GM23338 (cell line): Measurements from ENCODE around the gene DVL2. TPM values are rescaled to one million over a fixed set of nuclear protein-coding genes. Genes with fewer than 3 reads are reported as not detected.

ENCODE experiments used
- ATAC-seq: fragments of 200-7000 bp; cut with Tn5 transposase; 3 replicates; pipeline ENCODE4 v1.9.1; 2020
- DNase-seq: peaks from one replicate; pipeline ENCODE4 v3.0.0-alpha.2; 2015; ENCODE audit warnings: low spot score
- H2AFZ ChIP-seq: fragments of 200-600 bp; sonication (generic); 2 replicates; pipeline ENCODE4 v1.8.0; 2016; ENCODE audit warnings: antibody characterized with exemption, mild to moderate bottlenecking, moderate library complexity
- H3F3A ChIP-seq: fragments of 200-600 bp; sonication (generic); replicated peaks from 2 replicates; pipeline ENCODE4 v1.8.0; 2017; ENCODE audit warnings: antibody characterized with exemption, mixed run types, low read depth
- H3K27ac ChIP-seq: fragments of 200-600 bp; sonication (generic); 2 replicates; pipeline ENCODE4 v1.6.1; 2016; ENCODE audit warnings: low read depth
- H3K27me3 ChIP-seq: fragments of 200-600 bp; sonication (generic); 2 replicates; pipeline ENCODE4 v1.8.0; 2016; ENCODE audit warnings: mild to moderate bottlenecking, mixed run types, moderate library complexity; ENCODE audit not compliant: insufficient read depth
- H3K36me3 ChIP-seq: fragments of 200-600 bp; sonication (generic); 2 replicates; pipeline ENCODE4 v1.8.0; 2016; ENCODE audit warnings: mild to moderate bottlenecking; ENCODE audit not compliant: insufficient read depth
- H3K4me1 ChIP-seq: fragments of 200-600 bp; sonication (generic); 2 replicates; pipeline ENCODE4 v1.8.0; 2016; ENCODE audit warnings: mild to moderate bottlenecking, moderate library complexity; ENCODE audit not compliant: insufficient read depth
- H3K4me2 ChIP-seq: fragments of 200-600 bp; sonication (generic); 2 replicates; pipeline ENCODE4 v1.7.1; 2017; ENCODE audit warnings: mixed run types
- H3K4me3 ChIP-seq: fragments of 200-600 bp; sonication (generic); 2 replicates; pipeline ENCODE4 v1.6.1; 2016; ENCODE audit warnings: mixed run types
- H3K79me2 ChIP-seq: fragments of 200-600 bp; sonication (generic); replicated peaks from 2 replicates; pipeline ENCODE4 v1.8.0; 2017; ENCODE audit warnings: mild to moderate bottlenecking; ENCODE audit not compliant: insufficient read depth
- H3K9me2 ChIP-seq: fragments of 200-600 bp; sonication (generic); 2 replicates; pipeline ENCODE4 v1.8.0; 2017; ENCODE audit not compliant: insufficient read depth
- H4K20me1 ChIP-seq: fragments of 200-600 bp; sonication (generic); replicated peaks from 2 replicates; pipeline ENCODE4 v1.8.0; 2017; ENCODE audit warnings: mild to moderate bottlenecking; ENCODE audit not compliant: insufficient read depth
- H3K27ac Mint-ChIP-seq: 2 replicates; pipeline ENCODE4 v1.8.0; 2020; ENCODE audit warnings: inconsistent platforms, mild to moderate bottlenecking, moderate library complexity, mixed read lengths
- H3K27me3 Mint-ChIP-seq: 3 replicates; pipeline ENCODE4 v1.8.0; 2022; ENCODE audit warnings: low read depth, mild to moderate bottlenecking, moderate library complexity, mixed read lengths, inconsistent platforms; ENCODE audit not compliant: insufficient read depth, poor library complexity
- H3K36me3 Mint-ChIP-seq: 3 replicates; pipeline ENCODE4 v1.8.0; 2021; ENCODE audit warnings: low read depth, mild to moderate bottlenecking, inconsistent platforms, moderate library complexity, mixed read lengths
- H3K4me1 Mint-ChIP-seq: 3 replicates; pipeline ENCODE4 v1.8.0; 2020; ENCODE audit warnings: mild to moderate bottlenecking, inconsistent platforms, mixed read lengths
- H3K4me3 Mint-ChIP-seq: 3 replicates; pipeline ENCODE4 v1.8.0; 2021; ENCODE audit warnings: moderate library complexity, mild to moderate bottlenecking, inconsistent platforms, mixed read lengths
- H3K9me3 Mint-ChIP-seq: 3 replicates; pipeline ENCODE4 v1.8.0; 2020; ENCODE audit warnings: moderate library complexity, mild to moderate bottlenecking, inconsistent platforms, mixed read lengths
- CREB1 ChIP-seq: fragments of 250-450 bp; sonication (Bioruptor Pico); IDR thresholded peaks from 2 replicates; pipeline ENCODE4 v1.5.0; 2020; ENCODE audit warnings: low read depth, mild to moderate bottlenecking, moderate library complexity
- CTCF ChIP-seq, 2 experiments: fragments of 200-600 bp in 1 of 2; sonication (generic) in 1 of 2; conservative IDR thresholded peaks; 2 replicates each; pipeline versions ENCODE4 v1.5.1 to v1.6.1; 2016 to 2017; ENCODE audit warnings: antibody characterized with exemption in 2 of 2, low read depth in 2 of 2, mild to moderate bottlenecking in 2 of 2, moderate library complexity in 1 of 2
- ETS1 ChIP-seq: IDR thresholded peaks from 2 replicates; pipeline ENCODE4 v1.6.1; 2016; ENCODE audit warnings: antibody characterized with exemption
- EZH2 ChIP-seq: fragments of 200-600 bp; sonication (generic); IDR thresholded peaks from one replicate; pipeline ENCODE4 v1.8.0; 2017; ENCODE audit warnings: antibody characterized with exemption, mild to moderate bottlenecking, low read depth; ENCODE audit not compliant: unreplicated experiment
- EZH2phosphoT487 ChIP-seq: fragments of 200-600 bp; sonication (generic); IDR thresholded peaks from one replicate; pipeline ENCODE4 v1.8.1; 2018; ENCODE audit warnings: antibody characterized with exemption; ENCODE audit not compliant: unreplicated experiment
- JUNB ChIP-seq: IDR thresholded peaks from one replicate; pipeline ENCODE4 v1.6.1; 2016; ENCODE audit warnings: antibody characterized with exemption; ENCODE audit not compliant: unreplicated experiment
- NANOG ChIP-seq: IDR thresholded peaks from 2 replicates; pipeline ENCODE4 v1.6.1; 2016; ENCODE audit warnings: antibody characterized with exemption, borderline replicate concordance
- POLR2AphosphoS5 ChIP-seq: IDR thresholded peaks from 2 replicates; pipeline ENCODE4 v1.6.1; 2016; ENCODE audit warnings: antibody characterized with exemption, low read depth
- REST ChIP-seq: IDR thresholded peaks from one replicate; pipeline ENCODE4 v1.6.1; 2018; ENCODE audit warnings: antibody characterized with exemption; ENCODE audit not compliant: unreplicated experiment
- STAT1 ChIP-seq: IDR thresholded peaks from one replicate; pipeline ENCODE4 v1.6.1; 2016; ENCODE audit warnings: antibody characterized with exemption; ENCODE audit not compliant: unreplicated experiment
- ZNF114 ChIP-seq: fragments of 250-450 bp; sonication (Bioruptor Pico); IDR thresholded peaks from 2 replicates; pipeline ENCODE4 v1.5.0; 2020; ENCODE audit warnings: mild to moderate bottlenecking, moderate library complexity
- ZNF331 ChIP-seq: fragments of 250-450 bp; sonication (Bioruptor Pico); IDR thresholded peaks from 2 replicates; pipeline ENCODE4 v1.5.0; 2020; ENCODE audit warnings: low read depth, mild to moderate bottlenecking, moderate library complexity
- ZNF462 ChIP-seq: fragments of 250-450 bp; sonication (Bioruptor Pico); IDR thresholded peaks from 2 replicates; pipeline ENCODE4 v1.5.0; 2020; ENCODE audit warnings: mild to moderate bottlenecking, moderate library complexity
- polyA plus RNA-seq: library from polyadenylated mRNA; unstranded; fragments of >200 nt; fragmentation: Nextera tagmentation; extraction: Ambion mirVana; gene quantifications from 2 replicates; pipeline ENCODE4 v1.2.1, GENCODE V29; 2016
- total RNA-seq: library from RNA; depleted of rRNA; stranded (reverse); fragments of >200 nt; shearing (Covaris generic); gene quantifications from 2 replicates; pipeline ENCODE4 v1.2.3, GENCODE V29; 2014

The DVL2 gene
- total and polyA plus RNA-seq, 2 experiments from 2014 or later, result 19.7 to 80.6 TPM

- Histone ChIP-seq H4K20me1 (peaks cover 5% of the 10 kb centered on the region; the same call in 1 of the 2 replicates), H3F3A (peaks cover 17% of the 10 kb centered on the region), H3K4me3 (peak overlapping the region; percentile 73), H3K4me2 (peak overlapping the region; percentile 95), H3K4me1 (peaks cover 53% of the 10 kb centered on the region), H3K27me3 (no peaks in the 10 kb centered on the region), H3K27ac (no peak overlapping the region; the same call in 1 of the 2 replicates), H3K36me3 (no peaks in the 10 kb centered on the region), H3K9me2 (no peaks in the 10 kb centered on the region), H3K79me2 (peaks cover 29% of the 10 kb centered on the region), H2AFZ (no peak overlapping the region)
- TF ChIP-seq JUNB (no peak), CREB1 (no peak), POLR2AphosphoS5 (no peak), EZH2phosphoT487 (no peak), ZNF331 (CRISPR knock-in tag) (no peak), ETS1 (no peak), STAT1 (no peak), NANOG (no peak), REST (no peak), EZH2 (no peak), ZNF114 (no peak), ZNF462 (CRISPR knock-in tag) (no peak), CTCF (conservative IDR thresholded peaks at IDR 0.05; ENCODE audit: low read depth in 2 of 2) (no peak)
- Mint-ChIP-seq H3K27me3 (peaks cover 45% of the 10 kb centered on the region), H3K9me3 (no peaks in the 10 kb centered on the region; the same call in 1 of the 3 replicates), H3K4me3 (peak overlapping the region; percentile 70), H3K4me1 (peaks cover 60% of the 10 kb centered on the region), H3K36me3 (peaks cover 14% of the 10 kb centered on the region), H3K27ac (peak overlapping the region; percentile 86; the same call in 1 of the 2 replicates)
- ATAC-seq (no peak), DNase-seq (no peak)
These were observed 17.8 kb downstream of the DVL2 start for GRCh38 chr17:7216242-7217112.
